Mesenchymal stem cell (in vitro differentiated cells and primary cell): ENCODE data around the gene DAP.

Source experiments
- DNase-seq: peaks from one replicate; pipeline ENCODE4 v3.0.0-alpha.2; 2013
- H2AFZ ChIP-seq: one replicate; pipeline ENCODE4 v1.6.1; 2013; ENCODE audit warnings: low read depth, mild to moderate bottlenecking, control low read depth, inconsistent platforms, low read length, moderate library complexity
- H2AK5ac ChIP-seq: 2 replicates; pipeline ENCODE4 v1.6.1; 2013; ENCODE audit warnings: low read length, moderate library complexity, mild to moderate bottlenecking, inconsistent platforms; ENCODE audit not compliant: severe bottlenecking
- H2BK120ac ChIP-seq: one replicate; pipeline ENCODE4 v1.6.1; 2013; ENCODE audit warnings: low read depth, mild to moderate bottlenecking, inconsistent platforms, low read length, moderate library complexity
- H2BK12ac ChIP-seq, 2 experiments: one replicate each; pipeline ENCODE4 v1.6.1; 2013; ENCODE audit warnings: inconsistent platforms in 2 of 2, low read length in 2 of 2, mild to moderate bottlenecking in 2 of 2, moderate library complexity in 2 of 2, control low read depth in 1 of 2
- H2BK15ac ChIP-seq: one replicate; pipeline ENCODE4 v1.6.1; 2013; ENCODE audit warnings: mild to moderate bottlenecking, low read depth, inconsistent platforms; ENCODE audit not compliant: poor library complexity, severe bottlenecking
- H2BK5ac ChIP-seq: 2 replicates; pipeline ENCODE4 v1.6.1; 2013; ENCODE audit warnings: low read depth, mild to moderate bottlenecking, low read length, control low read depth, inconsistent platforms; ENCODE audit not compliant: poor library complexity, severe bottlenecking
- H3K14ac ChIP-seq, 2 experiments: one replicate each; pipeline ENCODE4 v1.6.1; 2013; ENCODE audit warnings: inconsistent platforms in 2 of 2, low read length in 2 of 2, control low read depth in 1 of 2, mild to moderate bottlenecking in 1 of 2, moderate library complexity in 1 of 2
- H3K18ac ChIP-seq, 2 experiments: one replicate each; pipeline ENCODE4 v1.6.1; 2013; ENCODE audit warnings: inconsistent platforms in 2 of 2, low read length in 2 of 2, control low read depth in 1 of 2, low read depth in 1 of 2, mild to moderate bottlenecking in 1 of 2
- H3K23ac ChIP-seq, 2 experiments: one replicate each; pipeline ENCODE4 v1.6.1; 2013; ENCODE audit warnings: inconsistent platforms in 2 of 2, low read length in 2 of 2, mild to moderate bottlenecking in 2 of 2, moderate library complexity in 2 of 2, control low read depth in 1 of 2
- H3K27ac ChIP-seq: 2 replicates; pipeline ENCODE4 v1.5.1; 2013; ENCODE audit warnings: mild to moderate bottlenecking, moderate library complexity, low read length, control low read depth, inconsistent platforms; ENCODE audit not compliant: poor library complexity, severe bottlenecking
- H3K27me3 ChIP-seq, 2 experiments: 2 replicates each; pipeline versions ENCODE4 v1.6.1 to v1.7.0; 2013; ENCODE audit warnings: low read length in 2 of 2, mild to moderate bottlenecking in 2 of 2, moderate library complexity in 2 of 2, control low read depth in 1 of 2, inconsistent platforms in 1 of 2; ENCODE audit not compliant: control insufficient read depth in 1 of 2, insufficient read depth in 1 of 2
- H3K36me3 ChIP-seq, 2 experiments: 2 replicates each; pipeline versions ENCODE4 v1.6.1 to v1.7.0; 2013; ENCODE audit warnings: low read length in 2 of 2, control low read depth in 1 of 2, inconsistent platforms in 1 of 2, low read depth in 1 of 2, mild to moderate bottlenecking in 1 of 2; ENCODE audit not compliant: insufficient read depth in 2 of 2, control insufficient read depth in 1 of 2
- H3K4ac ChIP-seq, 2 experiments: one replicate each; pipeline ENCODE4 v1.6.1; 2013; ENCODE audit warnings: inconsistent platforms in 2 of 2, low read length in 2 of 2, mild to moderate bottlenecking in 2 of 2, moderate library complexity in 2 of 2, control low read depth in 1 of 2, low read depth in 1 of 2
- H3K4me1 ChIP-seq: 2 replicates; pipeline ENCODE4 v1.6.1; 2013; ENCODE audit warnings: low read depth, low read length, control low read depth; ENCODE audit not compliant: control insufficient read depth, insufficient read depth
- H3K4me2 ChIP-seq: 2 replicates; pipeline ENCODE4 v1.6.1; 2013; ENCODE audit warnings: low read length, mild to moderate bottlenecking, inconsistent platforms; ENCODE audit not compliant: poor library complexity, severe bottlenecking
- H3K4me3 ChIP-seq, 2 experiments: 2 replicates each; pipeline versions ENCODE4 v1.5.1 to v1.7.0; 2013; ENCODE audit warnings: low read length in 2 of 2, mild to moderate bottlenecking in 2 of 2, control low read depth in 1 of 2, low read depth in 1 of 2; ENCODE audit not compliant: insufficient read depth in 1 of 2
- H3K79me1 ChIP-seq: replicated peaks from 2 replicates; pipeline ENCODE4 v1.6.1; 2013; ENCODE audit warnings: mild to moderate bottlenecking, control low read depth, low read length, inconsistent platforms; ENCODE audit not compliant: poor library complexity, severe bottlenecking
- H3K9ac ChIP-seq: 2 replicates; pipeline ENCODE4 v1.7.0; 2013; ENCODE audit warnings: mild to moderate bottlenecking, low read length, moderate library complexity
- H3K9me3 ChIP-seq: 2 replicates; pipeline ENCODE4 v1.7.0; 2013; ENCODE audit warnings: mild to moderate bottlenecking, low read length; ENCODE audit not compliant: control insufficient read depth
- H4K8ac ChIP-seq: one replicate; pipeline ENCODE4 v1.6.1; 2013; ENCODE audit warnings: inconsistent platforms, mild to moderate bottlenecking, low read length, moderate library complexity
- H4K91ac ChIP-seq: one replicate; pipeline ENCODE4 v1.6.1; 2013; ENCODE audit warnings: mild to moderate bottlenecking, low read length, inconsistent platforms
- WGBS: methylation state at CpG from one replicate; pipeline ENCODE4 v1.1.7; 2013; ENCODE audit warnings: mixed read lengths; 5-methylcytosine and 5-hydroxymethylcytosine counted together

Gene DAP

GRCh38 chr5:10761933-10762775 lies 1.1 kb upstream of the DAP start:
- Histone ChIP-seq H3K18ac (peak overlapping the region; percentile 98 to 99), H2BK15ac (no peak overlapping the region), H3K4me2 (peak overlapping the region; percentile 74), H2AFZ (peak overlapping the region; percentile 80), H2BK12ac (peak overlapping the region; percentile 19 to 49), H3K36me3 (peaks cover 0 to 11% of the 10 kb centered on the region in 2 experiments), H3K79me1 (no peaks in the 10 kb centered on the region), H3K27ac (peak overlapping the region; percentile 78), H4K8ac (peak overlapping the region; percentile 99), H2BK120ac (peak overlapping the region; percentile 91), H3K27me3 (no peaks in the 10 kb centered on the region), H3K9me3 (no peaks in the 10 kb centered on the region), H3K23ac (no peak overlapping the region), H2BK5ac (peak overlapping the region; percentile 94), H3K4me1 (peaks cover 15% of the 10 kb centered on the region), H2AK5ac (peak overlapping the region; percentile 62), H4K91ac (peak overlapping the region; percentile 100), H3K14ac (no peak overlapping the region), H3K9ac (peak overlapping the region; percentile 98), H3K4ac (peak overlapping the region; percentile 94 to 98), H3K4me3 (peak overlapping the region in 1 of 2 experiments; percentile 83)
- DNase-seq: peak; percentile 85
- 61% methylated on average over 17 of the region's 17 CpGs for WGBS

GRCh38 chr5:10760921-10761184 lies 181 bp downstream of the DAP start:
- Histone ChIP-seq H3K27ac (no peak overlapping the region), H3K23ac (no peak overlapping the region), H3K4me3 (peak overlapping the region; percentile 81 to 94), H3K79me1 (no peaks in the 10 kb centered on the region), H3K4me1 (peaks cover 19% of the 10 kb centered on the region), H3K14ac (no peak overlapping the region), H3K4me2 (no peak overlapping the region), H4K91ac (peak overlapping the region; percentile 47), H3K18ac (peak overlapping the region; percentile 78 to 82), H4K8ac (peak overlapping the region; percentile 31), H3K9ac (peak overlapping the region; percentile 96), H3K4ac (peak overlapping the region; percentile 42), H2AK5ac (no peak overlapping the region), H2AFZ (peak overlapping the region; percentile 49), H2BK120ac (peak overlapping the region; percentile 83), H3K36me3 (peaks cover 0 to 16% of the 10 kb centered on the region in 2 experiments), H2BK15ac (peak overlapping the region; percentile 82), H2BK12ac (no peak overlapping the region), H3K9me3 (no peaks in the 10 kb centered on the region), H2BK5ac (peak overlapping the region; percentile 94), H3K27me3 (no peaks in the 10 kb centered on the region)
- no peak for DNase-seq
- 0% methylated on average over 27 of the region's 42 CpGs for WGBS

GRCh38 chr5:10760096-10760920 lies 726 bp downstream of the DAP start:
- peak overlapping the region; percentile 78 to 82 for H3K18ac ChIP-seq
- H4K8ac ChIP-seq: no peak overlapping the region
- H3K9ac ChIP-seq: peak overlapping the region; percentile 96
- peak overlapping the region; percentile 81 to 94 for H3K4me3 ChIP-seq
- peak overlapping the region; percentile 36 for H3K27ac ChIP-seq
- H4K91ac ChIP-seq: no peak overlapping the region
- no peak overlapping the region for H3K14ac ChIP-seq
- H3K4me1 ChIP-seq: peaks cover 21% of the 10 kb centered on the region
- H3K4me2 ChIP-seq: peak overlapping the region; percentile 21
- no peak overlapping the region for H3K23ac ChIP-seq
- peak overlapping the region; percentile 83 for H2BK120ac ChIP-seq
- peak; percentile 74 for DNase-seq
- H3K9me3 ChIP-seq: no peaks in the 10 kb centered on the region
- H2AK5ac ChIP-seq: no peak overlapping the region
- peaks cover 2 to 20% of the 10 kb centered on the region in 2 experiments for H3K36me3 ChIP-seq
- H3K79me1 ChIP-seq: no peaks in the 10 kb centered on the region
- WGBS: 6% methylated on average over 26 of the region's 43 CpGs
- H2BK12ac ChIP-seq: peak overlapping the region in 1 of 2 experiments; percentile 56
- H2BK15ac ChIP-seq: peak overlapping the region; percentile 82
- H2AFZ ChIP-seq: no peak overlapping the region
- peak overlapping the region; percentile 51 to 57 for H3K4ac ChIP-seq
- peak overlapping the region; percentile 94 for H2BK5ac ChIP-seq
- H3K27me3 ChIP-seq: no peaks in the 10 kb centered on the region

GRCh38 chr5:10759111-10759510 lies 1.9 kb downstream of the DAP start:
- no peak overlapping the region for H2BK120ac ChIP-seq
- peaks cover 21% of the 10 kb centered on the region for H3K4me1 ChIP-seq
- H2BK5ac ChIP-seq: no peak overlapping the region
- H2AFZ ChIP-seq: no peak overlapping the region
- H3K4me2 ChIP-seq: peak overlapping the region; percentile 21
- H2BK15ac ChIP-seq: no peak overlapping the region
- H4K8ac ChIP-seq: no peak overlapping the region
- 100% methylated on average over 3 of the region's 6 CpGs for WGBS
- no peak overlapping the region for H2BK12ac ChIP-seq
- peaks cover 13 to 30% of the 10 kb centered on the region in 2 experiments for H3K36me3 ChIP-seq
- no peak overlapping the region for H3K23ac ChIP-seq
- no peaks in the 10 kb centered on the region for H3K27me3 ChIP-seq
- H3K79me1 ChIP-seq: peaks cover 2% of the 10 kb centered on the region
- H3K4ac ChIP-seq: no peak overlapping the region
- no peak overlapping the region for H3K4me3 ChIP-seq
- no peak overlapping the region for H3K27ac ChIP-seq
- no peaks in the 10 kb centered on the region for H3K9me3 ChIP-seq
- H3K9ac ChIP-seq: no peak overlapping the region
- H3K18ac ChIP-seq: no peak overlapping the region
- no peak overlapping the region for H3K14ac ChIP-seq
- H2AK5ac ChIP-seq: peak overlapping the region; percentile 75
- no peak for DNase-seq
- H4K91ac ChIP-seq: no peak overlapping the region
